ENCODE data around the gene EDC3.

EDC3 gene

GRCh38 chr15:74585191-74585590 is 110.6 kb downstream of the EDC3 start:
- peak overlapping the region; percentile 97 for H3K27ac Mint-ChIP-seq
- peaks cover 95% of the 10 kb centered on the region for H3K4me1 Mint-ChIP-seq
- H3K9me3 Mint-ChIP-seq: no peaks in the 10 kb centered on the region
- H3K36me3 Mint-ChIP-seq (ENCODE audit: low read depth): peaks cover 43% of the 10 kb centered on the region
- no peak for DNase-seq
- peaks cover 7% of the 10 kb centered on the region for H3K27me3 Mint-ChIP-seq (ENCODE audit: low read depth, poor library complexity)
- H3K4me3 Mint-ChIP-seq: no peak overlapping the region
- TF ChIP-seq, protein P1, sequence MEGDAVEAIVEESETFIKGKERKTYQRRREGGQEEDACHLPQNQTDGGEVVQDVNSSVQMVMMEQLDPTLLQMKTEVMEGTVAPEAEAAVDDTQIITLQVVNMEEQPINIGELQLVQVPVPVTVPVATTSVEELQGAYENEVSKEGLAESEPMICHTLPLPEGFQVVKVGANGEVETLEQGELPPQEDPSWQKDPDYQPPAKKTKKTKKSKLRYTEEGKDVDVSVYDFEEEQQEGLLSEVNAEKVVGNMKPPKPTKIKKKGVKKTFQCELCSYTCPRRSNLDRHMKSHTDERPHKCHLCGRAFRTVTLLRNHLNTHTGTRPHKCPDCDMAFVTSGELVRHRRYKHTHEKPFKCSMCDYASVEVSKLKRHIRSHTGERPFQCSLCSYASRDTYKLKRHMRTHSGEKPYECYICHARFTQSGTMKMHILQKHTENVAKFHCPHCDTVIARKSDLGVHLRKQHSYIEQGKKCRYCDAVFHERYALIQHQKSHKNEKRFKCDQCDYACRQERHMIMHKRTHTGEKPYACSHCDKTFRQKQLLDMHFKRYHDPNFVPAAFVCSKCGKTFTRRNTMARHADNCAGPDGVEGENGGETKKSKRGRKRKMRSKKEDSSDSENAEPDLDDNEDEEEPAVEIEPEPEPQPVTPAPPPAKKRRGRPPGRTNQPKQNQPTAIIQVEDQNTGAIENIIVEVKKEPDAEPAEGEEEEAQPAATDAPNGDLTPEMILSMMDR (IDR thresholded peaks at IDR 0.05): no peak

- Mint-ChIP-seq H3K27me3 (ENCODE audit: low read depth, poor library complexity) (peaks cover 7% of the 10 kb centered on the region), H3K36me3 (ENCODE audit: low read depth) (peaks cover 41% of the 10 kb centered on the region), H3K9me3 (no peaks in the 10 kb centered on the region), H3K27ac (peak overlapping the region; percentile 97), H3K4me1 (peaks cover 92% of the 10 kb centered on the region), H3K4me3 (peak overlapping the region; percentile 64)
- peak; percentile 52 for DNase-seq
- TF ChIP-seq, protein P1 (IDR thresholded peaks at IDR 0.05): no peak
These were observed 111.0 kb downstream of the EDC3 start for GRCh38 chr15:74584779-74585178.

DNA sequence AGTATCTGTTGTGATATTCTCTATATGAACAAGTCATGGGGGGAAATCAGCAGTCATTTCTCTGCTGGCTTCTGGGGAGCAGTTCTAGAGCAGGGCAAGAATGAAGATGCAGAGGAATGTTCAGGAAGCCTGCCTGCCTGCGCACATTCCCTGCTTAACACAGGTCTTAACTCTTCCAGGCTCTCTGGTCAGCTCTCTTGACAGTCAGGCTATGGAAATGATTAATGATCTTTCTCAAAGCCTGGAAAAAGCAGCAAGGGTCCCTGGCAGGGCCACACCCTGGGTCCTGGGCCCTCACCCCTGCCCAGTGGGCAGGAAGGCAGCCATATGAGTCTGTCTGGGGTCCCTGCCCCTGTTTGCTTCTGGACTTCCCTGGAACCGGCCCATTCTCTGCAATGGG is 111.6 kb downstream of the EDC3 start:
- Mint-ChIP-seq H3K4me1 (peaks cover 92% of the 10 kb centered on the region), H3K36me3 (ENCODE audit: low read depth) (peaks cover 43% of the 10 kb centered on the region), H3K27ac (peak overlapping the region; percentile 97), H3K9me3 (no peaks in the 10 kb centered on the region), H3K4me3 (peak overlapping the region; percentile 64), H3K27me3 (ENCODE audit: low read depth, poor library complexity) (peaks cover 7% of the 10 kb centered on the region)
- TF ChIP-seq, protein P1 (IDR thresholded peaks at IDR 0.05): no peak
- DNase-seq: no peak

All from nephron progenitor cell (in vitro differentiated cells).